ENCODE measurements around the gene KCNG4. TPM values are rescaled to one million over a fixed set of nuclear protein-coding genes. Genes with fewer than 3 reads are reported as not detected.

The KCNG4 gene
- polyA plus RNA-seq, 1 donor from 2014 or later, result not detected

GRCh38 chr16:84224554-84224953, 15.3 kb downstream of the KCNG4 start:
- Histone ChIP-seq H3K9me2 (ENCODE audit: insufficient read depth, low read length) (no peaks in the 10 kb centered on the region), H3K27ac (ENCODE audit: low read length) (no peak overlapping the region), H3K4me2 (ENCODE audit: low read length) (no peak overlapping the region), H3K36me3 (ENCODE audit: insufficient read depth, low read length) (no peaks in the 10 kb centered on the region), H3K4me3 (ENCODE audit: low read length) (no peak overlapping the region), H3K27me3 (ENCODE audit: insufficient read depth, low read depth, low read length) (no peaks in the 10 kb centered on the region), H3K9me3 (ENCODE audit: low read length) (no peaks in the 10 kb centered on the region), H3K9ac (ENCODE audit: low read length) (no peak overlapping the region), H3F3A (ENCODE audit: insufficient read depth, low read length, poor library complexity, severe bottlenecking) (no peaks in the 10 kb centered on the region), H3K79me2 (replicated peaks; ENCODE audit: insufficient read depth, low read length) (no peaks in the 10 kb centered on the region), H4K20me1 (ENCODE audit: insufficient read depth) (no peaks in the 10 kb centered on the region), H2AFZ (ENCODE audit: low read depth, low read length) (no peak overlapping the region)
- TF ChIP-seq MXI1 (conservative IDR thresholded peaks at IDR 0.05; ENCODE audit: poor library complexity, severe bottlenecking) (no peak), CTCF (IDR thresholded peaks at IDR 0.05; ENCODE audit: poor library complexity, severe bottlenecking) (no peak), TAF1 (IDR thresholded peaks at IDR 0.05; ENCODE audit: low read depth) (no peak), SMC3 (conservative IDR thresholded peaks at IDR 0.05; ENCODE audit: poor library complexity) (no peak), EP300 (conservative IDR thresholded peaks at IDR 0.05; ENCODE audit: poor library complexity, severe bottlenecking) (no peak), POLR2AphosphoS5 (IDR thresholded peaks at IDR 0.05) (no peak), EZH2 (IDR thresholded peaks at IDR 0.05; ENCODE audit: borderline replicate concordance, insufficient read depth, low read length, poor library complexity, severe bottlenecking) (no peak), REST (IDR thresholded peaks at IDR 0.05; ENCODE audit: borderline replicate concordance) (no peak), RAD21 (conservative IDR thresholded peaks at IDR 0.05) (no peak)

GRCh38 chr16:84223456-84223855, 16.4 kb downstream of the KCNG4 start:
- Histone ChIP-seq H3F3A (ENCODE audit: insufficient read depth, low read length, poor library complexity, severe bottlenecking) (no peaks in the 10 kb centered on the region), H3K9me2 (ENCODE audit: insufficient read depth, low read length) (no peaks in the 10 kb centered on the region)
- no peak for TF ChIP-seq RAD21 (conservative IDR thresholded peaks at IDR 0.05)
- no peak for TF ChIP-seq REST (IDR thresholded peaks at IDR 0.05; ENCODE audit: borderline replicate concordance)
- TF ChIP-seq SMC3 (conservative IDR thresholded peaks at IDR 0.05; ENCODE audit: poor library complexity), result no peak
- TF ChIP-seq CTCF (IDR thresholded peaks at IDR 0.05; ENCODE audit: poor library complexity, severe bottlenecking), result no peak

More at GRCh38 chr16:84223456-84223855, 16.4 kb downstream of the KCNG4 start:
- Histone ChIP-seq H3K36me3 (ENCODE audit: insufficient read depth, low read length) (no peaks in the 10 kb centered on the region), H3K4me3 (ENCODE audit: low read length) (no peak overlapping the region), H2AFZ (ENCODE audit: low read depth, low read length) (no peak overlapping the region), H3K9ac (ENCODE audit: low read length) (no peak overlapping the region), H3K27me3 (ENCODE audit: insufficient read depth, low read depth, low read length) (no peaks in the 10 kb centered on the region), H3K79me2 (replicated peaks; ENCODE audit: insufficient read depth, low read length) (no peaks in the 10 kb centered on the region), H3K4me2 (ENCODE audit: low read length) (no peak overlapping the region), H3K9me3 (ENCODE audit: low read length) (no peaks in the 10 kb centered on the region), H3K27ac (ENCODE audit: low read length) (no peak overlapping the region), H4K20me1 (ENCODE audit: insufficient read depth) (no peaks in the 10 kb centered on the region)

Measured in neural cell (in vitro differentiated cells).